Measurements from ENCODE around the gene TPBGL. TPM values are rescaled to one million over a fixed set of nuclear protein-coding genes. Genes with fewer than 3 reads are reported as not detected.
A peak's percentile ranks its signal among the peaks of the same experiment; 100 is the strongest.

Gene TPBGL
- total RNA-seq, 2 experiments from 2014 or later, result 0.18 to 0.20 TPM

- ChIA-PET POLR2A (no interaction called here), CTCF (interaction anchor here (0.6 to 13.4 kb wide), 17 partner anchors 9 to 261 kb away, joined by 3 to 442 read pairs (median 4); partner anchors contain the start of gene TPBGL)
- Mint-ChIP-seq H3K4me1 (ENCODE audit: low read depth) (peaks cover 30% of the 10 kb centered on the region), H3K27me3 (no peaks in the 10 kb centered on the region), H3K9me3 (no peaks in the 10 kb centered on the region), H3K27ac (no peak overlapping the region), H3K4me3 (no peak overlapping the region), H3K36me3 (ENCODE audit: low read depth) (peaks cover 7% of the 10 kb centered on the region)
- TF ChIP-seq CTCF (IDR thresholded peaks at IDR 0.05), result peak; percentile 36
- DNase-seq (peak; percentile 37), ATAC-seq (no peak)
- intact Hi-C loops (cut with micrococcal nuclease), result loop anchor here (10.0 kb wide), 1 partner anchor 264 kb away; no protein-coding TSS in a partner anchor
Observed at GRCh38 chr11:75270896-75271418, 30.4 kb downstream of the TPBGL start.

- intact Hi-C loops (cut with micrococcal nuclease), result loop anchor here (10.0 kb wide), 1 partner anchor 263 kb away; no protein-coding TSS in a partner anchor
- Mint-ChIP-seq H3K4me3 (no peak overlapping the region), H3K27me3 (no peaks in the 10 kb centered on the region), H3K36me3 (ENCODE audit: low read depth) (peaks cover 7% of the 10 kb centered on the region), H3K9me3 (no peaks in the 10 kb centered on the region), H3K4me1 (ENCODE audit: low read depth) (peaks cover 35% of the 10 kb centered on the region), H3K27ac (no peak overlapping the region)
- ChIA-PET POLR2A (no interaction called here), CTCF (interaction anchor here (0.9 to 13.4 kb wide), 16 partner anchors 9 to 261 kb away, joined by 3 to 442 read pairs (median 4); partner anchors contain the start of gene TPBGL)
- no peak for TF ChIP-seq CTCF (IDR thresholded peaks at IDR 0.05)
- ATAC-seq (no peak), DNase-seq (no peak)
Observed at GRCh38 chr11:75271730-75272129, 31.2 kb downstream of the TPBGL start.

- peaks cover 7% of the 10 kb centered on the region for H3K36me3 Mint-ChIP-seq (ENCODE audit: low read depth)
- ChIA-PET POLR2A (no interaction called here), CTCF (interaction anchor here (1.0 to 13.4 kb wide), 7 partner anchors 9 to 260 kb away, joined by 3 to 442 read pairs (median 19); partner anchors contain the start of gene TPBGL)
- no peaks in the 10 kb centered on the region for H3K9me3 Mint-ChIP-seq
- no peak for ATAC-seq
- peak; percentile 1 for DNase-seq
- H3K27ac Mint-ChIP-seq, result peak overlapping the region; percentile 16
- intact Hi-C loops (cut with micrococcal nuclease), result loop anchor here (10.0 kb wide), 1 partner anchor 262 kb away; no protein-coding TSS in a partner anchor
- peaks cover 40% of the 10 kb centered on the region for H3K4me1 Mint-ChIP-seq (ENCODE audit: low read depth)
- no peaks in the 10 kb centered on the region for H3K27me3 Mint-ChIP-seq
- H3K4me3 Mint-ChIP-seq, result no peak overlapping the region
- TF ChIP-seq CTCF (IDR thresholded peaks at IDR 0.05), result no peak
Observed at GRCh38 chr11:75272391-75272790, 31.8 kb downstream of the TPBGL start.

- TF ChIP-seq CTCF (IDR thresholded peaks at IDR 0.05), result no peak
- Mint-ChIP-seq H3K4me3 (no peak overlapping the region), H3K27me3 (no peaks in the 10 kb centered on the region), H3K9me3 (no peaks in the 10 kb centered on the region), H3K36me3 (ENCODE audit: low read depth) (peaks cover 7% of the 10 kb centered on the region), H3K27ac (peak overlapping the region; percentile 54), H3K4me1 (ENCODE audit: low read depth) (peaks cover 45% of the 10 kb centered on the region)
- CTCF ChIA-PET, result interaction anchor here (1.0 to 13.4 kb wide), 8 partner anchors 8 to 260 kb away, joined by 3 to 442 read pairs (median 14); partner anchors contain the start of gene TPBGL
- intact Hi-C loops (cut with micrococcal nuclease), result loop anchor here (10.0 kb wide), 1 partner anchor 262 kb away; no protein-coding TSS in a partner anchor
- DNase-seq (no peak), ATAC-seq (no peak)
- POLR2A ChIA-PET, result interaction anchor here (1.1 kb wide), 1 partner anchor 9 kb away, joined by 3 read pairs; no protein-coding TSS in a partner anchor
Observed at GRCh38 chr11:75272821-75273301, 32.3 kb downstream of the TPBGL start.

All from activated CD8-positive, alpha-beta T cell treated with anti-CD3 and anti-CD28 coated beads for 36 hours (primary cell).